ENCODE data around the gene AMPH.

GRCh38 chr7:38660427-38661099, 29.4 kb upstream of the AMPH start:
- TF ChIP-seq, protein P1, sequence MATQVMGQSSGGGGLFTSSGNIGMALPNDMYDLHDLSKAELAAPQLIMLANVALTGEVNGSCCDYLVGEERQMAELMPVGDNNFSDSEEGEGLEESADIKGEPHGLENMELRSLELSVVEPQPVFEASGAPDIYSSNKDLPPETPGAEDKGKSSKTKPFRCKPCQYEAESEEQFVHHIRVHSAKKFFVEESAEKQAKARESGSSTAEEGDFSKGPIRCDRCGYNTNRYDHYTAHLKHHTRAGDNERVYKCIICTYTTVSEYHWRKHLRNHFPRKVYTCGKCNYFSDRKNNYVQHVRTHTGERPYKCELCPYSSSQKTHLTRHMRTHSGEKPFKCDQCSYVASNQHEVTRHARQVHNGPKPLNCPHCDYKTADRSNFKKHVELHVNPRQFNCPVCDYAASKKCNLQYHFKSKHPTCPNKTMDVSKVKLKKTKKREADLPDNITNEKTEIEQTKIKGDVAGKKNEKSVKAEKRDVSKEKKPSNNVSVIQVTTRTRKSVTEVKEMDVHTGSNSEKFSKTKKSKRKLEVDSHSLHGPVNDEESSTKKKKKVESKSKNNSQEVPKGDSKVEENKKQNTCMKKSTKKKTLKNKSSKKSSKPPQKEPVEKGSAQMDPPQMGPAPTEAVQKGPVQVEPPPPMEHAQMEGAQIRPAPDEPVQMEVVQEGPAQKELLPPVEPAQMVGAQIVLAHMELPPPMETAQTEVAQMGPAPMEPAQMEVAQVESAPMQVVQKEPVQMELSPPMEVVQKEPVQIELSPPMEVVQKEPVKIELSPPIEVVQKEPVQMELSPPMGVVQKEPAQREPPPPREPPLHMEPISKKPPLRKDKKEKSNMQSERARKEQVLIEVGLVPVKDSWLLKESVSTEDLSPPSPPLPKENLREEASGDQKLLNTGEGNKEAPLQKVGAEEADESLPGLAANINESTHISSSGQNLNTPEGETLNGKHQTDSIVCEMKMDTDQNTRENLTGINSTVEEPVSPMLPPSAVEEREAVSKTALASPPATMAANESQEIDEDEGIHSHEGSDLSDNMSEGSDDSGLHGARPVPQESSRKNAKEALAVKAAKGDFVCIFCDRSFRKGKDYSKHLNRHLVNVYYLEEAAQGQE (IDR thresholded peaks at IDR 0.05; ENCODE audit: insufficient read depth in 1 of 2, low read depth in 2 of 2, low read length in 2 of 2): no peak
- TF ChIP-seq POLR2AphosphoS5 (IDR thresholded peaks at IDR 0.05; ENCODE audit: low read depth, low read length) (no peak), SIN3A (IDR thresholded peaks at IDR 0.05; ENCODE audit: borderline replicate concordance, insufficient read depth, low read length) (no peak)

All from PFSK-1 (cell line).